Skeletal muscle cell (primary cell): ENCODE data around the gene RBMS2.
"Not testable (repeated sequence)": the region's sequence is repeated elsewhere in the genome, so short reads cannot be mapped to it uniquely, and the experiment has no call there.

Experiments used
- DNase-seq: peaks from one replicate; pipeline ENCODE4 v3.0.0-alpha.2; 2010; ENCODE audit warnings: low read depth
- H3K4me3 ChIP-seq: 2 replicates; pipeline ENCODE4 v1.5.1; 2011; ENCODE audit warnings: low read depth, mild to moderate bottlenecking, control low read depth, low read length, moderate library complexity

The RBMS2 gene, protein sequence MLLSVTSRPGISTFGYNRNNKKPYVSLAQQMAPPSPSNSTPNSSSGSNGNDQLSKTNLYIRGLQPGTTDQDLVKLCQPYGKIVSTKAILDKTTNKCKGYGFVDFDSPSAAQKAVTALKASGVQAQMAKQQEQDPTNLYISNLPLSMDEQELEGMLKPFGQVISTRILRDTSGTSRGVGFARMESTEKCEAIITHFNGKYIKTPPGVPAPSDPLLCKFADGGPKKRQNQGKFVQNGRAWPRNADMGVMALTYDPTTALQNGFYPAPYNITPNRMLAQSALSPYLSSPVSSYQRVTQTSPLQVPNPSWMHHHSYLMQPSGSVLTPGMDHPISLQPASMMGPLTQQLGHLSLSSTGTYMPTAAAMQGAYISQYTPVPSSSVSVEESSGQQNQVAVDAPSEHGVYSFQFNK

DNA sequence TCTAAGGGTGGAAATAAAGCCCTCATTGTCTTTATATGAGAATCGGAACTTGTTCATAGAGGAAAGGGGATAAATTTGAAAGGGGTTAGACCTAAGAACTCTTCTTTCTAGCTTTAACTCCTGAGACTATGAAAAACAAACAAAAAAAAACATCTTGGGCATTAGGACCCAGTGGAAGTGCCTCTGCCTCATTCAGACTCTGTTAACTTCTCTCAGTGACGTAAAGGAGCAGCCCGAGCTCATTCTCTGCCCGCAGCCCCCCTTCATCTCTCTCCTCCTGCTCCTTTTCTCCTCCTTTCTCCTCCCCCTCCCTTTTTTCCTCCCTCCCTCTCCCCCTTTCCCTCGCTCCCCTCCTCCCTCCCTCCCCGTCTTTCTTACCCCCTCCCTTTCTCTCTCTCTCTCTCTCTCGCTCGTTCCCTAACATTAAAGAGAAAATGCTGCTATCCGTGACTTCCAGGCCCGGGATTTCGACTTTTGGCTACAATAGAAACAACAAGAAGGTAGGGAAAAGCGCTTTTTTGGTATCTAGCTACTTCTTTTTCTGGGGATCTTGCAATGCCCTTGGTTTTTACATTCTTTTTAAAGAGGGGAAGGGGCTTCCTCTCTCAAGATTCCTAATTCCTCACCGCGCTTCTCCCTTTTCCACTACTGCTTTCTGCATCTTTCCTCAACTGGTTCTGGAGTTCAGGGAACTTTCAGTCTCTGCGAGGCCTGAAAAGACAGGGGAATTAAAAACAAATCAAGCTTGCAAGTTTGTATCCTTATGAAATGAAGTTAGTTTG, at the start of gene RBMS2:
RBMS2 (plus strand) TSS at position 231 of the 782 bp plus-strand sequence; CDS start at position 435, 204 bp downstream.
- DNase-seq = peak; percentile 80
- H3K4me3 ChIP-seq = peak within 1 kb of the TSS; percentile 66

- H3K4me3 ChIP-seq = no peak overlapping the region
- no peak for DNase-seq
Observed at GRCh38 chr12:56474389-56474788, 47.2 kb upstream of the RBMS2 start.

- H3K4me3 ChIP-seq = no peak overlapping the region
- DNase-seq = no peak
Observed at GRCh38 chr12:56476143-56476542, 45.5 kb upstream of the RBMS2 start.

GRCh38 chr12:56476972-56477432, 44.6 kb upstream of the RBMS2 start:
- no peak overlapping the region for H3K4me3 ChIP-seq
- no peak for DNase-seq

GRCh38 chr12:56477521-56478225, 43.9 kb upstream of the RBMS2 start:
- no peak for DNase-seq
- no peak overlapping the region for H3K4me3 ChIP-seq

DNA sequence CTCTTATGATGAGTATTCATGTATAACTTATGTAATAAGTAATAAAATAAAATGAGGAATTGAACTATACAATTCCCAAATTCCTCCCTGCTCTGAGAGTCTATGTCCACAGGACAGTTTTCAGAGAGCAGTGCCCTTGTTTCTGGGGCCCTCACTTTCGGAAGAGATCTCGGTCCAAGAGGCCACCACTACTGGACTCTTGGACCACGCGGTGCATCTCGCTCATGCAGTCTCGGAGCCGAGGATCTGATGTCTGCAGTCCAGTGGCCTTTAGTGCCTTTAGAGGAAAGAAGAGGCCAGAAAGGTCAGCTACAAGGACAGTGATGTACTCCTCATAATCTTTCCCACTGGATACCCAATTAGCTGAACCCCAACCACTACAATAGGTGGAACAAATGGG, 42.0 kb upstream of the RBMS2 start:
- no peak overlapping the region for H3K4me3 ChIP-seq
- DNase-seq = no peak

DNA sequence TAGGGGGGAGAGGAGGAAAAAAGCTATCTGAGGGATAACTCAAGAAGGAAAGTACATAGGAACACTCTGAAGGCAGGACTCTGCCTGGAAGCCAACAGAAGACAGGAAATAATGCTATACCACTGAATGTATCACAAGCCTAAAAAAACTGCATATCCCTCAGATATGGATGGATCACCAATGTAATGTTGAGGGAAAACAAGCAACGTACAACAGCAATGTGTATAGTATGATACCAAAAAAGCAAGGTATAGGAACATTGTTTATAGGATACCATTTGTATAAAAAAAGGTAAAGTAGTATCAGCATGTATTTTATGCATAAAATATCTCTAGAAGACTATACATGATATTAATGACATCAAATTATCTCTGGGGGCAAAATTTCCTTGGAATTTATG, 37.1 kb upstream of the RBMS2 start:
- no peak overlapping the region for H3K4me3 ChIP-seq
- no peak for DNase-seq

GRCh38 chr12:56486694-56487093, 34.9 kb upstream of the RBMS2 start:
- no peak for DNase-seq
- no peak overlapping the region for H3K4me3 ChIP-seq

DNA sequence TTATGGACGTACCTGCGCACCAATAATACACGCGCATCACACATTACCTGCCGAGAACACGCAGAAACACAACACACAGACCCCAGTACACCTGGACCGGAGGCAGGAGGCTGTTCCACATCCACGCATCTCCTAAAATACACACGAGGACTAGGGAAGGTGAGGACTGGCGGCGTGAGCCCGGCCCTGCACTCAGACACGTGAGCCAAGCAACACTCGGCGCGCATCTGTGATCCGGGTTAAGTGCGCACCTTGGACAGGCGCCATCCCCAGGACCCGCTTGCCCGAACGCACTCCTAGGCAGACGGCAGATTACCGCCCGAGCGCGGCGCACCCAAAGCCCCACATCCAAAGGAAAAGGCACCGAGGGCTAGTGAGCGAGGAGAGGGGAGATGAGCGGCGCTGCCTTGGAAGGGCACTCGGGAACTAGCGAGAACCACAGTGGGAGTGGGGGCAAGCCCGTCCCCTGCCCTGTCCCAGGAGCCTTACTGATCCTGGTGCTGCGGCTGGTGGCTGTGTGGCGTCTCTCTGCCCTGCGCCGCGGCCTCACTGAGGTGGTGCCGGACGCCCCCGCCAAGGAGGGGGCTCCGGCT, 34.1 kb upstream of the RBMS2 start:
- peak overlapping the region; percentile 57 for H3K4me3 ChIP-seq
- no peak for DNase-seq

GRCh38 chr12:56488041-56488955, 33.3 kb upstream of the RBMS2 start, which contains the start of gene GLS2:
TSS of gene GLS2 (minus strand) at chr12:56488161. CDS start at chr12:56488118, 43 bp downstream.
- peak within 1 kb of the TSS; percentile 57 for H3K4me3 ChIP-seq
- DNase-seq = peak; percentile 31

- H3K4me3 ChIP-seq = no peak overlapping the region
- no peak for DNase-seq
Observed at GRCh38 chr12:56490360-56490759, 31.3 kb upstream of the RBMS2 start.

- not testable (repeated sequence) for H3K4me3 ChIP-seq, DNase-seq
Observed at GRCh38 chr12:56493409-56494105, 28.1 kb upstream of the RBMS2 start.

- H3K4me3 ChIP-seq, DNase-seq: not testable (repeated sequence)
Observed at GRCh38 chr12:56494106-56494415, 27.6 kb upstream of the RBMS2 start.

- H3K4me3 ChIP-seq, DNase-seq: not testable (repeated sequence)
Observed at GRCh38 chr12:56494481-56494880, 27.1 kb upstream of the RBMS2 start.

DNA sequence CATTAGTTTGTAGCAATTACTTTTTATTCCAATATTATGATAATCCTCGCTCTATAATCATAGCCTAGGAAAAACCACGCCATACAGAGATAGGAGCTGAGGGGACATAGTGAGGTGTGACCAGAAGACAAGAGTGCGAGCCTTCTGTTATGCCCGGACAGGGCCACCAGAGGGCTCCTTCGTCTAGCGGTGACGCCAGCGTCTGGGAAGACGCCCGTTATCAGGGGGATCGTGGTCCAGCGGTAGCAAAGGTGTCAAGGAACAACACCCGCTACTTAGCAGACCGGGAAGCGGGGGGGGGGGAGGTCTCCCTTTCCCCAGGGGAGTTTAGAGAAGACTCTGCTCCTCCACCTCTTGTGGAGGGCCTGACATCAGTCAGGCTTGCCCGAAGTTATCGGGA, 24.9 kb upstream of the RBMS2 start:
- not testable (repeated sequence) for H3K4me3 ChIP-seq, DNase-seq

- DNase-seq, H3K4me3 ChIP-seq: not testable (repeated sequence)
Observed at GRCh38 chr12:56498126-56498902, 23.3 kb upstream of the RBMS2 start.

DNA sequence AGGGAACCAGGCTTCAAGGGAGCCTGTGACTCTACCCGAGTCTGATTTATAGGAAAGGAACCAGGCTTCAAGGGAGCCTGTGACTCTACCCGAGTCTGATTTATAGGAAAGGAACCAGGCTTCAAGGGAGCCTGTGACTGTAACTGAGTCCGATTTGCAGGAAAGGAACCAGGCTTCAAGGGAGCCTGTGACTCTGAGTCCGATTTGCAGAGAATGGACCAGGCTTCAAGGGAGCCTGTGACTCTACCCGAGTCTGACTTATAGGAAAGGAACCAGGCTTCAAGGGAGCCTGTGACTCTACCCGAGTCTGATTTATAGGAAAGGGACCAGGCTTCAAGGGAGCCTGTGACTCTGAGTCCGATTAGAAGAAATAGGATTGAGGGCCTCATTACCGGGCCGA, 22.2 kb upstream of the RBMS2 start:
- not testable (repeated sequence) for DNase-seq, H3K4me3 ChIP-seq
